MCF 10A (cell line): ENCODE results near the gene STK24. TPM values are rescaled to one million over a fixed set of nuclear protein-coding genes. Genes with fewer than 3 reads are reported as not detected.

ENCODE experiments used
- BruUV-seq: library from RNA; stranded (reverse); fragments of 400-500 nt; replicated peaks from 2 replicates; lab custom pipeline; 2021; lab: Mats Ljungman, UMichigan
- CTCF ChIA-PET: fragments of 300-600 bp; sonication (Branson Sonifier 250); formaldehyde crosslinking; extraction: SDS; loops from one replicate; lab custom pipeline; 2021; ENCODE audit warnings: antibody characterized with exemption, inconsistent platforms; lab: Yijun Ruan, JAX
- POLR2A ChIA-PET: fragments of 300-600, 350-650 bp; sonication (Branson Sonifier 250); formaldehyde crosslinking; extraction: SDS; loops from one replicate; lab custom pipeline; 2020; ENCODE audit warnings: antibody characterized with exemption, inconsistent platforms; lab: Yijun Ruan, JAX
- DNase-seq: peaks from one replicate; pipeline ENCODE4 v3.0.0-alpha.2; 2018; ENCODE audit not compliant: unreplicated experiment
- H3K27ac Mint-ChIP-seq: one replicate; pipeline ENCODE4 v1.8.0; 2022; ENCODE audit warnings: mild to moderate bottlenecking, low read depth, mixed read lengths; ENCODE audit not compliant: unreplicated experiment
- H3K27me3 Mint-ChIP-seq: one replicate; pipeline ENCODE4 v1.8.0; 2022; ENCODE audit warnings: mixed read lengths; ENCODE audit not compliant: insufficient read depth, unreplicated experiment
- H3K36me3 Mint-ChIP-seq: one replicate; pipeline ENCODE4 v1.8.0; 2022; ENCODE audit warnings: mild to moderate bottlenecking, moderate library complexity, mixed read lengths; ENCODE audit not compliant: insufficient read depth, unreplicated experiment
- H3K4me1 Mint-ChIP-seq: one replicate; pipeline ENCODE4 v1.8.0; 2022; ENCODE audit warnings: mixed read lengths; ENCODE audit not compliant: insufficient read depth, unreplicated experiment
- H3K4me3 Mint-ChIP-seq: one replicate; pipeline ENCODE4 v1.8.0; 2022; ENCODE audit warnings: mild to moderate bottlenecking, moderate library complexity, mixed read lengths; ENCODE audit not compliant: unreplicated experiment
- H3K9me3 Mint-ChIP-seq: one replicate; pipeline ENCODE4 v1.8.0; 2022; ENCODE audit warnings: mixed read lengths; ENCODE audit not compliant: unreplicated experiment
- CTCF ChIP-seq: fragments of 200-600 bp; IDR thresholded peaks from one replicate; pipeline ENCODE4 v1.8.0; 2022; ENCODE audit warnings: antibody characterized with exemption, mild to moderate bottlenecking; ENCODE audit not compliant: unreplicated experiment
- intact Hi-C: fragments of 100-400 bp; cut with micrococcal nuclease; formaldehyde crosslinking; loops from 2 replicates; pipeline ENCODE4 v1.14.1; 2022
- total RNA-seq: library from RNA; stranded (reverse); gene quantifications from 2 replicates; pipeline ENCODE4 v1.2.3, GENCODE V29; 2022

STK24 gene
- total RNA-seq, 1 experiment from 2014 or later = 200 TPM

- ChIA-PET POLR2A (interaction anchor here (0.9 to 1.2 kb wide), 2 partner anchors 16 to 27 kb away, joined by 3 to 4 read pairs; no protein-coding TSS in a partner anchor), CTCF (interaction anchor here (0.7 to 1.3 kb wide), 2 partner anchors 8 to 64 kb away, joined by 3 to 4 read pairs; no protein-coding TSS in a partner anchor)
- H3K4me1 Mint-ChIP-seq = peaks cover 34% of the 10 kb centered on the region
- no TSS peak for BruUV-seq
- DNase-seq = no peak
- intact Hi-C loops = no loop called here
- H3K4me3 Mint-ChIP-seq = no peak overlapping the region
- no peaks in the 10 kb centered on the region for H3K27me3 Mint-ChIP-seq
- no peak overlapping the region for H3K27ac Mint-ChIP-seq
- no peaks in the 10 kb centered on the region for H3K9me3 Mint-ChIP-seq
- no peak for TF ChIP-seq CTCF
- peaks cover 36% of the 10 kb centered on the region for H3K36me3 Mint-ChIP-seq
Measured at GRCh38 chr13:98548230-98548629, 28.7 kb downstream of the STK24 start.

- no peak for TF ChIP-seq CTCF
- peaks cover 34% of the 10 kb centered on the region for H3K4me1 Mint-ChIP-seq
- no peaks in the 10 kb centered on the region for H3K9me3 Mint-ChIP-seq
- H3K4me3 Mint-ChIP-seq = no peak overlapping the region
- ChIA-PET POLR2A (interaction anchor here (0.9 kb wide), 1 partner anchor 15 kb away, joined by 3 read pairs; no protein-coding TSS in a partner anchor), CTCF (interaction anchor here (0.6 to 1.3 kb wide), 2 partner anchors 8 to 9 kb away, joined by 3 to 4 read pairs; no protein-coding TSS in a partner anchor)
- DNase-seq = no peak
- no peak overlapping the region for H3K27ac Mint-ChIP-seq
- peaks cover 36% of the 10 kb centered on the region for H3K36me3 Mint-ChIP-seq
- H3K27me3 Mint-ChIP-seq = no peaks in the 10 kb centered on the region
- no TSS peak for BruUV-seq
- intact Hi-C loops = no loop called here
Measured at GRCh38 chr13:98547455-98547854, 29.5 kb downstream of the STK24 start.

GRCh38 chr13:98546402-98546801, 30.5 kb downstream of the STK24 start:
- Mint-ChIP-seq H3K4me1 (peaks cover 34% of the 10 kb centered on the region), H3K27ac (peak overlapping the region; percentile 54), H3K36me3 (peaks cover 26% of the 10 kb centered on the region), H3K4me3 (no peak overlapping the region), H3K27me3 (no peaks in the 10 kb centered on the region), H3K9me3 (no peaks in the 10 kb centered on the region)
- no peak for TF ChIP-seq CTCF
- ChIA-PET POLR2A (interaction anchor here (1.0 kb wide), 1 partner anchor 11 kb away, joined by 3 read pairs; no protein-coding TSS in a partner anchor), CTCF (interaction anchor here (0.7 kb wide), 1 partner anchor 13 kb away, joined by 3 read pairs; no protein-coding TSS in a partner anchor)
- no TSS peak for BruUV-seq
- no peak for DNase-seq
- intact Hi-C loops = no loop called here

GRCh38 chr13:98544104-98544710, 32.7 kb downstream of the STK24 start:
- CTCF ChIA-PET = interaction anchor here (0.6 to 0.9 kb wide), 2 partner anchors 13 to 354 kb away, joined by 3 read pairs; no protein-coding TSS in a partner anchor
- Mint-ChIP-seq H3K4me1 (peaks cover 34% of the 10 kb centered on the region), H3K27ac (no peak overlapping the region), H3K27me3 (no peaks in the 10 kb centered on the region), H3K4me3 (no peak overlapping the region), H3K36me3 (peaks cover 8% of the 10 kb centered on the region), H3K9me3 (no peaks in the 10 kb centered on the region)
- TF ChIP-seq CTCF = no peak
- BruUV-seq = no TSS peak
- DNase-seq = no peak
- POLR2A ChIA-PET = interaction anchor here (0.8 kb wide), 1 partner anchor 31 kb away, joined by 3 read pairs; no protein-coding TSS in a partner anchor
- intact Hi-C loops = no loop called here
